AG08396 (cell line): ENCODE data around the gene PRELP.
A peak's percentile ranks its signal among the peaks of the same experiment; 100 is the strongest.
"Not testable (repeated sequence)": the region's sequence is repeated elsewhere in the genome, so short reads cannot be mapped to it uniquely, and the experiment has no call there.

Source experiments
- DNase-seq: peaks from one replicate; pipeline ENCODE4 v3.0.0; 2012; ENCODE audit warnings: low spot score, mixed read lengths

PRELP gene

DNA sequence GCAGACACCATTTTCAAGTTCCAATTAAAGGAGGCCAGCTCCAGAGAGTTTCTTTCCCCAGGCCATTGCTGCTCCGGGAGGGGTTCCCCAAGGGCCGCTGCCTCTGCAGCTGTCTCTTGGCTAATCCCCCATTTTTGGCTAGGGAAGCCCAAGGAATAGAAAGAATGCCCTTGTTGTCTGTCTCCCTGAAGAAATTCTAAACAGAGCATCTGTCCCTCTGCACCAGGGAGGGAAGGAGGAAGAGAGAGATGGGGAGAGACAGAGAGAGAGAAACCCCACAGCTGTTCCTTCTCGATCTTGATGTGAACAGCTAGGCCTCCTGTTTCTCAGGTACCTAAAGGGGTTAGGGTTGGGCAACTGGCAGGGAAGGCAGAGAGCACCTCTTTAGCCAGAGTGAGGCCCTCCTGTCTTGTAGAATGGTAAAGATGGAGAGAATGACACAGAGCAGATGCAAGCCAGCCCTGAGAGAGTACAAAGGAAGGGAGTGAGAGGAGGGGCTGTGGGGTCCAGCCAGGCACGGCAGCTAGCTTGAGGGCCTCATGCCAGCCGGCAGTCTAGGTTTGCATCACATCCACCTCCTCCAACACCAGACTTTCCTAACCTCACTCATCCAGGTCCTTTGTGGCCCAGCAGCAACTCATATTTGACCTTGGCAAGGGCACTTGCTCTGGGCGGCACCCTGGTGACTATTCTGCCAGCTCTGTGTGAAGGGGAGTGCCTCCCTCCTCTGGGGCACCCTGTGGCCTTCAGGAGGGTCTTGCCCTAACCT, 31.4 kb downstream of the PRELP start:
- no peak for DNase-seq

DNA sequence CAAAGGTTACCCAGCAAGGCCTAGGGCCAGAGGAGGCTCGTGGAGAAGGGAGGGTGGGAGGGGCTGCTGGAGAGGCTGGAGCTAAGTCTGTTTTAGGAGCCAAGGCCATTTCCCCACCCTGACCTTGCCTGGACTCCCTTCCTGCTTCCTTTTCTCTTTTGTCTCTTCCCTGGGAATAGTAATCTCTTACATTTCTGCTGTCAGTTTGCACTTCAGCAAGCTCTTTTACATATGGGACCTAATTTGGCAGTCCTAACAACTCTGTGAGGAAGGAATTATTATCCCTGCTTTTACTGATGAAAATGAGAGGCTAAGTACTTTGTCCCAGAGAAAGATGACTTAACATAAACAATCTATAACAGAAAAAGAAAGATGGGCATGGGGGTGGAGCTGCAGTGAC, 32.2 kb downstream of the PRELP start:
- DNase-seq, result no peak

DNA sequence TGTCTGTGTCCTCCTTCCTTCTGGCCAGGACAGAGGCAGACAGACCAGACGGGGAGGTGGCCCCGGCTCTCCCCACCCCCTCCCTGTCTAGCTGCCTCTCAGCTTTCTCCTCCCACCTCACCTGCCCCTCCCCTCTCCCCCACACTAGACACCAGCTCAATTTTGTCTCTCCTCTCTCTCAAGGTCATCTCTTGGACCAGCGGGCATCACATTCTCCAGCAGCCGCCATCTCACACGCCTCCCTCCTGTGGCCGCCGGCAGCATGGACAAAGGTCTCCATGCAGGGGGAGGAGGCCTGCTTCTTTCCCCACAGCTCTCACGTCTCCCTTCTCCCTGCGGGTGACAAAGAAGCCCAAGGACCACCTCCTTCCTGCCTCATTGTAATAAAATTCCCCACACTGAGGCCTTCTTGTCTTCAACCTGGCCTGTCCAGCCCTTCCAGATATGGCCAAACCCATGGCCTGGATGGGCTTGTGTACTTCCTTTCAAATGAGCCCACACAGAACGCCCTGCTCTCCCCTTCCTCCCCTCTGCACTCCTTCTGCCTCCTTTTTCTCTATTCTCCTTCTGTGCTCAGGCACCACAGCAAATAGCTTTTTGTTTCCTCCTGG, 33.0 kb downstream of the PRELP start:
- DNase-seq, result no peak

DNA sequence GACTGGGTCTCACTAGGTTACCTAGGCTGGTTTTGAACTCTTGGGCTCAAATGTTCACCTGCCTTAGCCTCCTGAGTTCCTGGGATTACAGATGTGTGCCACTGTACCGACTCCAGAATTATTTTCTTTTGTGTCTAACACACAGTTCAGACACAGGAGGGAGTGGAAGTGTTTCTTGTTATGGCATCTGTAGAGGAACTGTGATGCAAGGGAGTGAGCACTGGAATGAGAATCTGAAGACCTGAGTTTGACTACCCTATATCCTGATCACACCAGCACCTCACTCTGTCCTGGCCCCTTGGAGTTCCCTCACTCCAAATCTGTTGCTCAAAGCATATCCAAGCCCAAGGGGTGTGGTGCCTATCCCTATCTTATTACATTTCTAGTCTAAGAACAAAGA, 33.5 kb downstream of the PRELP start:
- DNase-seq, result no peak

DNA sequence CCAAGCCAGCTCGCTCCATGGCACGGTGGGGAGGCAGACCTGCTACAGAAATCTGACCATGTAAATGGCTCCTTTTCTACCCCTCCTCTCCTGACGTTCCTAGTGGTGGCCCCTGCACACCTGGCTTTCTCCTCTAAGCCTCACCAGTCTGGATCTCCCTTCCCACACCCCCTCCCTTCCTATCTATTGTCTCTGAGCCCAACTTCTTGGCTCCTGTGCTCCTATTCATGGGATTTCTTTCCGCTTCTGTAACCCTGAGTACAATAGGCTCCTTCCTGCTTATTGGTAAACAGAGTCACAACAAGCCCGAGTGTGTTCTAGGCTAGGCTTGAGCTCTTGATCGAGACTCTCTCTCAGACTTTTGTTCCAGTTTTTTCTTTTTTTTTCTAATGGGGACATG, 35.9 kb downstream of the PRELP start:
- no peak for DNase-seq

DNA sequence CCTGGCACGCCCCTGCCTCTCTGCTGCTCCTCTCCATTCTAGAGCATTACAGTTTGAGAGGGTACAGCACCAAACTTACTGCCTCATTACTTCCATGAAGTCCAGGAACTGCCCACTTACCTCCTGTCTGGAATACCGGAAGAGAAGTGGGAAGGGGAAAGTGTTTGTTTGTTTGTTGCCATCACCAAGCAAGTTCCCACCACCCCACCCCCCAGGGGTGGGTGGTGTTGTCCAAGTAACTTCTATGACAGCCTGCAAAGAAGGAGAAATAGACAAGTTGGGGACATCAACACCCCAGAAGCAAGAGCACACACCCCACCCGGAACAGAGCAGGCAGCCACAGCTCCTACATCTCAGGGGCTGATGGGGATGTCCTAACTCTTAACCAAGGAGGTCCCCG, 36.3 kb downstream of the PRELP start:
- no peak for DNase-seq

DNA sequence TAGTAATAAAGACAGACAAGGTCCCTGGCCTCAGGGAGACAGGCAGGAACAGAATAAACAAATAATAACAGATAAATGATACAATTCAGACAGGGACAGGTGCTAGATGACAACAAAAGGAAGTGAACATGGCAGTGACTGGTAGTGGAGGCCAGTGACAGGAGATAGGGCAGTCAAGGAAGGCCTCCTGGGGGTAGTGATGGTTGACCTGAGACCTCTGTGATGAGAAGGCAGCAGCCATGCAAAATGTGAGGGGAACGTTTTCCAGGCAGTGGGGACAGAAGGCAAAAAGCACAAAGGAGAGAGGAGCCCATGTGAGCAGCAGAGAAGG, 36.9 kb downstream of the PRELP start:
- DNase-seq, result no peak

DNA sequence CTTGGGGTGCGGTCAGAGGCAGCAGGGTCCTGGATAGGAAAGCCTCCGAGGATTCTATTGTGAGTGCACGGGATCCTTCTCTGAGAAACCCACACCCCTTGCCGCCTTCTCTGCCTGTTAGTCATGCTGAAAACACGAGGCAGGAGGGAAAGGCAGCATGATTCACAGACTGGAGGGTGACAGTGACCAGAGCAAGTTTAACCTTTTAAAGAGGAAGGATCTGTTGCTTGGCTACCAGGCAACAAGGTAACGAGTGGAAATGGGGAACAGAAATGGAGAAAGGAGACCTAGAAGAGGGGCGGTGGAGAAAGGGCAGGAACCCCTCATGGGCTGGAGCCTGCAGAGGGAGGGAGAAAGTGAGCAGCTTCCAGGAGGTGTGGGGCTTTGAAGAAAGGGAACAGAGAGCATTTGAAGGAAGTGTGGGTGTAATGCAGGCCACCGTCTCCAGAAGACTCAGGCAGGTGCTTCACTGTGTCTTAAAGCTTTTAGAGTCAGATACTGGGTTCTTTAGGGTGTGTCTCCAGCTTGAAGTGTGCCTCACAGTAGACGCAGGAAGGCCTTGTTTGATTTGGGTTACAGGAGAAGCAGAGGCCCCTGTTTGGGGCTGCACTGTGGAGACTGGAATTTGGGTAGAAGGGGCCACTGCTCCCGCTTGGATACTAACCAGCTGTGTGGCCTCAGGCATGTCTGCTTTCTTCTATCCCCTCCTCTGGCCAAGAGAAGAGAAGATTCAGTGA, 37.4 kb downstream of the PRELP start:
- DNase-seq, result peak; percentile 92

DNA sequence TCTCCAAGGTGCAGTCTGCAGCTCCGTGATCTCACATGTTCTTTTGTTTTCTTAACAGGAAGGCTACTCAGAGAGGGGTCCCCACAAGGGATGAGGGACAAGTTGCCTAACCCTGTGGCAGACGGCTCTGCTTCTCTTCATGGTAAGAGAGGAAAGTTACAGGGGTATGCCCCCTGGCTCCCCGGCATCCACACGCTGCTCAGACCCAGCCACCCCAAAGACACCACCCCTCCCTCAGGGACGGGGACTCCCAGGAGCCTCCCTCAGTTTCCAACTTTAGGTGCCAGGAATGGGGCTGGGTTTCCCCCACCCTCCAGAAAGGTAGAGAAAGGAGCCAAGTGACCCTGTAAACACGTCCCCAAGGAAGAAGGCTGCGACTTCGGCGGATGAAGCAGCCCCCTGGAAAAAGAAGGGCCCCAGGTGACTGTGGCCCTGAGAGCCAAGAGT, 38.0 kb downstream of the PRELP start:
- no peak for DNase-seq

DNA sequence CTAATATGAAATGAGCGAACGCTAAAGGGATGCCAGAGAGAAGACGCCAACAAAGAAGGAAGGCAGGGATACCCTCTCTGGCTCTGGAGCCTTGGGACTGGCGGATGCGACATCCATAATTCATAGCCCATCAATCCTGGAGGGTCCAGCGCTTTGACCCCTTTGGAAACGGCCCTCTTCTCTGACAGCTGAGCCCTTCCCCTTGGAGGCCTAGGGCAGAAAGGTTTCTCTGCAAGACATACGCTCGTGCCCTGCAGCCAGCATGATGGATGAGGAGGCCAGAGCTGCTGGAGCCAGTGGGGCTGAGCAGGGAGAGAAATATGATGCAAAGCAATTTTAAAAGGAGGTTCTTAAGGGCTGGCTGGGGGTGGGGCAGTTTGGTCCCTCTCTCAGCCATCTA, 40.6 kb downstream of the PRELP start:
- no peak for DNase-seq

DNA sequence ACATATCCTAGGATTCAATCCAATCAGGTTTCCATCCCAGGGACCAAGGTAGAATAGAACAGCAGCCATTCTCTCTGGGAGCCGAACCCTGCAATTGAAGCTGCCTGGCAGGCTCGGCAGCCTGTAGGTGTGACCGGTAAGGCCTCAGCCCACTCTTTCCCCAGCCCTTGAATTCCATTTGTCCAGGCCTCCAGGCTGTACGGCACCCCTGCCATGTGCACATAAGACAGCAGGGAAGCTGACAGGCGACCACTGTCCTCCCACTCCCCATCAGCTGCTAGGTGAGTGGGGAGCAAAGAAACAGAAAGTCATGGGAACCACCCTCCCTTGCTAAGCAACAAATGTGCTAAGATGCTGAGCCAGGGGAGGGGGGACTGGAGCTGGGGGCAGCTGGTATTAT, 41.3 kb downstream of the PRELP start:
- no peak for DNase-seq

DNA sequence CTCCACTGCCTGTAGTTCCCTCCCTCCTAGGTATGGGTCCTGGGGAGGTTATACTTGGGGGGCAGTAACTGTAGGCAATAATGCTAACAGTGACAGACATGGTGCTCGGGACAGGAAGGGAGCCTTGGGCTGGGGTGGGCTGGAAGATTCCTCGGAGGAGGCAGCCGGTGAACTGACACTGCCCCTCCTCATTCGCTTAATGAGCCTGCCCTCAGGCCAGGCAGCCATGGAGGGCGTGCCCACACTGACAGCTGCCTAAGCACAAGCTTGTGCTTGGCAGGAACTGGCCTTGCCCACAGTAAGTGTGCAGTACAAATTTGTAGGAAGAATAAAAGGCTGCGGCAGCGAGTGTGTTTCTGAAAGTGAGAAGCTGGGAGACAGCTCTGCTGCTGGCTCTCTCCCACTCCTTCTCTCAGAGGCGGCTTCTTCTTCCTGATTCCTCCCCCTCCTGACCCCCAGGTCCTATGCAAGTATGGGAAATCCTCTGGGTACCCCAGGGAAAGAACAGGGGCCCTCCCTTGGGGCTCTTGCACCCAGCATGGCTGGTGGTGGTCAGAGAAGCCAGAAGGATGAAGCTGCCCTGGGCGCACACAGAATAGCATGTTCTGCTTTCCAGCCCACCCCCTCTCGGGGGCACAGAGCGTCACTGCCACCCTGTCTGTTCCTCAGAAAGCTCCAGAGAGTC, 42.0 kb downstream of the PRELP start:
- DNase-seq, result no peak

DNA sequence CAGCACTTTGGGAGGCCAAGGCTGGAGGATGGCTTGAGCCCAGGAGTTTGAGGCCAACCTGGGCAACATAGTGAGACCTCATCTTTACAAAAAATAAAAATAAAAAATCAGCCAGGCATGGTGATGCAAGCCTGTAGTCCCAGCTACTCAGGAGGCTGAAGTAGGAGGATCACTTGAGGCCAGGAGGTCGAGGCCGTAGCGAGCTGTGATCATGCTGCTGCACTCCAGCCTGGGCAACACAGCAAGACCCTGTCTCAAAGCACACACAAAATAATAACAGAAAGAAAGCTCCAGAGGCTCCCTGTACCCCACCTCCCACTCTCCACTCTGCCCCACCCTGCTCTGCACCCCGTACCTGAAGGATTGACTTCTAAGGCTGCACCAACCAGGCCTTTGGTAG, 42.5 kb downstream of the PRELP start:
- not testable (repeated sequence) for DNase-seq

DNA sequence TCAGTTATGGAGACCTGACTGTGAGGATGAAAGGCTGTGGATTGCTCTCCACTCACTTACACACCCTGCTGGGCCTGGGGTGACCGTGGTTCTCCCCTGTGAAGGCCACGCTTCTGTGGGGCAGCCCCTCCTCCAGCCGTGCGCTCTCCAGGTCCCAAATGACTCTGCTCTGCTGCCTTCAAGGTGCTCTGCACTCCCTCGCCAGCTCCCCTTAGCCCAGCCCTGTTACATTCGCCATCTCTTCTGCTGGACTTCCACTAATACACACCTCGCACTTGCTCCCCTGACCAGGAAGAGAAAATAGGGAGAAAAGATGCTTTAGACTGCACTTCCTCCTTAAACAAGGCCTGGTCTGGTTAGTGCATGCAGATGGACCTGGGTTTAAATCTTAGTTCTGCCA, 42.9 kb downstream of the PRELP start:
- no peak for DNase-seq

DNA sequence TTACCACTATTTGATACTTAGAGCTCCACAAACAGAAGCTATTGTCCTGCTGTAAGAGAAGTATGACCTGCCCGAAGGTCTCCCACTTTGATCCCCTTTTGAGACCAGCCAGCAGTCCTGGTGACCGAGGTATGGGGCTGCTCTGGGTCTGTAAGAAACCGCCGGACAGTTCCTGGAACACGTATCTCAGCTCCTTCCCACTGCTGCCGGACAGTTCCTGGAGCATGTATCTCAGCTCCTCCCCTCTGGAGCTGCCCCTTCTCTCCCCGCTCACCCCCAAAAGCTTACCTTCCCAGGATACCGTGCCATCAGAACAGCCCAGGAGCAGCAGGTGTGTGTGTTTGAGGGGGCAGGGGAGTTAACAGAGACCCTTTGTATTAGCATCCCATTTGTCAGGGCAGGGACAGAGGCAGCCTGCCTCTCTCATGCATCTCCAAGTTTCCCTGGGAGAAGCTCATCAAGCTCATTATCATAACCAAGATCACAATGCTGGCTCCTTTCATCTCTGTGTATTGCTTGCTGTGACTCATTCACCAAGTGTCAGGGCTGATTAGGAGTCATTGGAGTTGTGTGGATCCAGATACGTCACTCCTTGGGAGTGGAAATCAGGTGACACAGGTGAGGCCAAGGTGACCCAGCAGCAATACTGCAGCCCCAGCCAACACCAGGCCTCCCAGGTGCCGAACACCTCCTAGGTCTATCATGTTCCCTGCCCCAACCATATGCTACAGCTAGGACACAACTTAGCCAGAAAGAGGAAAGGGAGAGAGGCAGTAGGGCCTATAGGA, 43.6 kb downstream of the PRELP start:
- DNase-seq, result no peak

DNA sequence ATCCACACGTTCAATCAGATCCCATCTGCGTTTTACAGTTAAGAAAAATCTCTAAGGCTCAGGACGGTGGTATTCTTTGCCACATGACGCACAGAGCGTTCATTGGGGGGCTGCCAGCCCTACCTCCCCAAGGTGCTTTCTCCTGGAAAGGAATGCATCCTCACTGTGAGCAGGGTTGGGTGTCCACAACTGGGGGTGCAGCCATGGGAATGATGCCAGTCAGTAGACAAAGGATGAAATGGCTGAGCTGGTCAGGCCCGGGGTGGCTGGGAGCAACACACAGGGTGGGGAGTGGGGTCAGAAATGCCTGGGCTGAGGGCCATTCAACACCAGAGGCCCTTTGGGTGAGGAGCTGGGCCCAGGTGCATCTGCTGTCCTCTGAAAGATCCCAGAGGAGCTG, 44.3 kb downstream of the PRELP start:
- DNase-seq, result no peak

DNA sequence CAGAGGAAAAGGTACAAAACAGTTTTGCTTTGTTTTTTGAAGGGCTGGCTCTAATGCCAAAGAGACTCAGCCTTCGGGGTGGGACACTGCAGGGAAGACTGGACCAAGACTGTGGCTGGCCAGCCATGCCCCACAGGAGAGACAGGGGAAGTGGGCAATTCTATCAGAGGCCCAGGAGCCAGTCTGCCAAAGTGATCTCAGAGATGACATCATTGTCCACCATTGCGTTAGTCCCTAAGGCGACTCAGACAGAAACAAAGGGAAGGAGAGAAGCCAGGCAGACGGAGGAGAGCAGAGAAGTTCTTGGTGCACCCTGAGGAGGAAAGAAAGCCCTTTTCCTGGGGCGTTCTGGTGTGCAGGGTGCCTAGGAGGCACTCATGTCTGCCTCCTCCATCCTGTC, 44.7 kb downstream of the PRELP start:
- DNase-seq, result peak; percentile 83

DNA sequence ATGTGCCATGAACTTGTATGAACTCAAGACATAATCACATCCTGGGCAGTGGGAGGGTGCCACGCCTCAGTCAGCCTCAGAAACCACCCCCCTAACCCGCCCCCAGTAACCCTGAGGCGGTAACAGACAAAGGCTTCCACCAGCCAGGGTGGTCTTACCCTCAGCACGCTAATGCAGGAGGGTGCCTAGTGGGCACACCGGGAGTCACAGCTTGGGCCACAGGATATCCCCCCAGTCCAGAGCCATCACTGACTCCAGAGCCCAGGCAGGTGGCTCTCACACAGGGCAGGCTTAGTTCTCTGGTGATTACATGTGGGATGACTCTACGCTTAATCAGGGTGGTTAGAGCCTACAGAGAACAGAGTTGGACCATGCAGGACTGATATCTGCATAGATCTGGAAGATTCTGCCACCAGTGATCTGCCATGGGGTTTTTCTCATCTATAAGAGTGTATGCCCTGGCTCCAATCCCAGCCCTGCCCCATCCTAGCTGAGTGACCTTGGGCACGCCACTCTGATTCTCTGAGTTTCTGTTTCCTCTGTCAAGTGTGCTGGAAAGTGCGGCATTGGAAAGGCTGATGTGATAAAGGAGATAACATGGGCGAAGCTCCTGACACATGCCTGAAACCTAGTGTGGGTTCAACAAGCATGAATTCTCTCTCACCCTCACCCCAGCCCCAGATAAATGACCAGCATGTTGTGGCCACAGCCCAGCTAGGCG, 45.6 kb downstream of the PRELP start:
- no peak for DNase-seq

DNA sequence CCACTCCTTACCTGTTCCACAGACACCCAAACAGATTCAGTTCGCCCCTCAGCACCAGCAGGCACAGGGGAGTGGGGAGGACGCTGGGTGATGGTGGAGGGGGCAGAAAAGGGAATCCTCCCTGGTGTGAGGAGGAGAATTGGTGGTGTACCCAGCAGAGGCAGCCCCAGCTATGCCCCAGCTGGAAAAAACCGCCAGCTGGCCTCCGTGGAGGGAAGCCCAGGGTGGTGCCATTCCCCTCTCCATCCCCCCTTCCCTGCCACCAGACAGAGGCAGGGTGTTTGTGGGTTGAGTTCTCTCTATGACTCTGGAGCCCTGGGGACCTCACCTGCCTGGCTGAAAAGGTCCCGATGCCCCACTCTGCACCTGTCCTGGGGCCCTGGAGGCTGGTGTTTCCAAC, 46.2 kb downstream of the PRELP start:
- no peak for DNase-seq

DNA sequence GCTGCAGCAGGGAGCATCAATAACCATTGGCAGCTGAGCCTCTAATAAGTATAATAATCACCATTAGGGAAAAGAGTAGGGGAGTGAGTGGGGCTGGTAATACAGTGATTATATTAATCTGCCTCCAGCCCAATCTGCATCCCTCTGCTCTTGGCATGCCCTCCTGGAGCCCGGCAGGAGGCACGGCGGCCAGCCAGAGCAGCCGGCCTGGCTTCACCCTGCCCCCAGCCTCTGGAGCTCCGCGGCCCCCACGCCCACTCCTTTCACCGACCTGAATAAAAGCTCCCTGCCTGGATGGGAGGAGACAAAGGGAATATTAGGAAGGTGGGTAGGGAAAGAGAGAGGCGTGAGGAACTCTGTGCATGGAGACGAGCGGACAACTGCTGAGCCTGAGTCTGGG, 46.6 kb downstream of the PRELP start:
- no peak for DNase-seq

DNA sequence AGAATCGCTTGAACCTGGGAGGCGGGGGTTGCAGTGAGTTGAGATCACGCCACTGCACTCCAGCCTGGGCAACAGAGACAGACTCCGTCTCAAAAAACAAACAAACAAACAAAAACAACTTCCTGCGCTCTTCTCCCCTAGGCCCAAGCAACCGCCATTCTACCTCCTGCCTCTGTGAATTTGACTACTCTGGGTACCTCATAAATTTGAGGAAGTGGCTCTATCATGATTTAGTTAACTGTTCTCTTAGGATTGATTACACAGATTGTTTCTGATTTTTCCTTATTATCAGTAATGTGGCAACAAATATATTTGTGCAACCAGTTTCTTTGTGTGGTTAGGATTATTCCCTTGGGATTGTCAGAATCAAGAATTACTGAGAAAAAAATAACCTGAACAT, 48.1 kb downstream of the PRELP start:
- no peak for DNase-seq
